HL-60 (cell line): ENCODE measurements around the gene ITCH.

Experiments
- CTCF ChIP-seq: IDR thresholded peaks from one replicate; pipeline ENCODE4 v1.5.1; 2011; ENCODE audit warnings: low read length, control low read depth, inconsistent platforms; ENCODE audit not compliant: insufficient read depth
- GABPA ChIP-seq: IDR thresholded peaks from 2 replicates; pipeline ENCODE4 v1.6.1; 2012; ENCODE audit warnings: low read depth
- SPI1 ChIP-seq: IDR thresholded peaks from 2 replicates; pipeline ENCODE4 v1.6.1; 2012; ENCODE audit warnings: low read depth, mild to moderate bottlenecking, borderline replicate concordance

- TF ChIP-seq CTCF (no peak), SPI1 (no peak), GABPA (no peak)
Observed at GRCh38 chr20:34368547-34368946, 5.5 kb downstream of the ITCH start.
